Breast epithelium (tissue), 4 donors: ENCODE measurements around the gene ARHGEF4. TPM values are rescaled to one million over a fixed set of nuclear protein-coding genes. Genes with fewer than 3 reads are reported as not detected.
"Not testable (repeated sequence)": the region's sequence is repeated elsewhere in the genome, so short reads cannot be mapped to it uniquely, and the experiment has no call there.

Experiments used
- DNase-seq, 2 donors: peaks; one replicate each; pipeline ENCODE4 v3.0.0-alpha.2; 2019; ENCODE audit warnings: low spot score in 2 of 2
- H3K27ac ChIP-seq, 2 donors: fragments of 200-600 bp; sonication (generic) in 1 of 2; one replicate each; pipeline ENCODE4 v1.5.1; 2016 to 2019; ENCODE audit warnings: mild to moderate bottlenecking in 1 of 2
- H3K27me3 ChIP-seq, 2 donors: fragments of 200-600 bp; sonication (generic) in 1 of 2; one replicate each; pipeline versions ENCODE4 v1.5.1 to v1.6.0; 2017 to 2019; ENCODE audit warnings: control low read depth in 1 of 2, mild to moderate bottlenecking in 1 of 2
- H3K36me3 ChIP-seq: fragments of 200-600 bp; one replicate; pipeline ENCODE4 v1.5.1; 2019
- H3K4me1 ChIP-seq, 2 donors: fragments of 200-600 bp; sonication (generic); one replicate each; pipeline ENCODE4 v1.5.1; 2016 to 2019; ENCODE audit warnings: control low read depth in 1 of 2
- H3K4me3 ChIP-seq, 3 donors: fragments of 200-600 bp; sonication (generic); 1 replicate in 2 of 3; 2 replicates in 1 of 3; pipeline ENCODE4 v1.5.1; 2016 to 2019; ENCODE audit warnings: mild to moderate bottlenecking in 3 of 3, moderate library complexity in 2 of 3
- H3K9me3 ChIP-seq, 2 donors: fragments of 200-600 bp; sonication (generic) in 1 of 2; one replicate each; pipeline ENCODE4 v1.5.1; 2016 to 2019; ENCODE audit warnings: control low read depth in 1 of 2
- POLR2A ChIP-seq: fragments of 450-650 bp; IDR thresholded peaks from one replicate; pipeline ENCODE4 v1.6.1; 2016; ENCODE audit warnings: antibody characterized with exemption, mild to moderate bottlenecking, moderate library complexity
- POLR2AphosphoS5 ChIP-seq, 3 donors: sonication (generic); formaldehyde crosslinking; IDR thresholded peaks; one replicate each; pipeline ENCODE4 v1.6.1; 2017; ENCODE audit warnings: antibody characterized with exemption in 3 of 3
- intact Hi-C: fragments of 100-400 bp; cut with DNase I; formaldehyde crosslinking; loops from one replicate; pipeline ENCODE4 v1.15.1; 2023; ENCODE audit warnings: low total_unique reads
- total RNA-seq, 3 donors: library from RNA; depleted of rRNA; stranded (reverse); fragments of >200 nt; gene quantifications; one replicate each; pipeline ENCODE4 v1.1.0, GENCODE V29; 2016
- TF ChIP-seq, protein P1 (sequence below), 3 donors: fragments of 450-650 bp; IDR thresholded peaks; one replicate each; pipeline ENCODE4 v1.5.1; 2016 to 2017; ENCODE audit warnings: antibody characterized with exemption in 3 of 3, mild to moderate bottlenecking in 3 of 3, moderate library complexity in 3 of 3

The ARHGEF4 gene
- total RNA-seq, 3 donors from 2014 or later: 7.5 to 10.1 (median 8.0) TPM

GRCh38 chr2:130896813-130897212 lies 60.1 kb downstream of the ARHGEF4 start:
- no peaks in the 10 kb centered on the region for H3K27me3 ChIP-seq
- H3K4me1 ChIP-seq: no peaks in the 10 kb centered on the region
- TF ChIP-seq, protein P1, sequence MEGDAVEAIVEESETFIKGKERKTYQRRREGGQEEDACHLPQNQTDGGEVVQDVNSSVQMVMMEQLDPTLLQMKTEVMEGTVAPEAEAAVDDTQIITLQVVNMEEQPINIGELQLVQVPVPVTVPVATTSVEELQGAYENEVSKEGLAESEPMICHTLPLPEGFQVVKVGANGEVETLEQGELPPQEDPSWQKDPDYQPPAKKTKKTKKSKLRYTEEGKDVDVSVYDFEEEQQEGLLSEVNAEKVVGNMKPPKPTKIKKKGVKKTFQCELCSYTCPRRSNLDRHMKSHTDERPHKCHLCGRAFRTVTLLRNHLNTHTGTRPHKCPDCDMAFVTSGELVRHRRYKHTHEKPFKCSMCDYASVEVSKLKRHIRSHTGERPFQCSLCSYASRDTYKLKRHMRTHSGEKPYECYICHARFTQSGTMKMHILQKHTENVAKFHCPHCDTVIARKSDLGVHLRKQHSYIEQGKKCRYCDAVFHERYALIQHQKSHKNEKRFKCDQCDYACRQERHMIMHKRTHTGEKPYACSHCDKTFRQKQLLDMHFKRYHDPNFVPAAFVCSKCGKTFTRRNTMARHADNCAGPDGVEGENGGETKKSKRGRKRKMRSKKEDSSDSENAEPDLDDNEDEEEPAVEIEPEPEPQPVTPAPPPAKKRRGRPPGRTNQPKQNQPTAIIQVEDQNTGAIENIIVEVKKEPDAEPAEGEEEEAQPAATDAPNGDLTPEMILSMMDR (IDR thresholded peaks at IDR 0.05): no peak
- TF ChIP-seq POLR2A (no peak), POLR2AphosphoS5 (IDR thresholded peaks at IDR 0.05) (no peak)
- H3K27ac ChIP-seq: no peak overlapping the region
- no peaks in the 10 kb centered on the region for H3K36me3 ChIP-seq
- no peak for DNase-seq
- no peaks in the 10 kb centered on the region for H3K9me3 ChIP-seq
- no peak overlapping the region for H3K4me3 ChIP-seq
- intact Hi-C loops: no loop called here

GRCh38 chr2:130898553-130898952 lies 61.8 kb downstream of the ARHGEF4 start:
- DNase-seq: no peak
- no peaks in the 10 kb centered on the region for H3K9me3 ChIP-seq
- no peaks in the 10 kb centered on the region for H3K27me3 ChIP-seq
- intact Hi-C loops: no loop called here
- no peak overlapping the region for H3K27ac ChIP-seq
- no peaks in the 10 kb centered on the region for H3K4me1 ChIP-seq
- H3K36me3 ChIP-seq: no peaks in the 10 kb centered on the region
- H3K4me3 ChIP-seq: no peak overlapping the region
- TF ChIP-seq POLR2A: no peak
- TF ChIP-seq, protein P1 (IDR thresholded peaks at IDR 0.05): no peak
- no peak for TF ChIP-seq POLR2AphosphoS5 (IDR thresholded peaks at IDR 0.05)

DNA sequence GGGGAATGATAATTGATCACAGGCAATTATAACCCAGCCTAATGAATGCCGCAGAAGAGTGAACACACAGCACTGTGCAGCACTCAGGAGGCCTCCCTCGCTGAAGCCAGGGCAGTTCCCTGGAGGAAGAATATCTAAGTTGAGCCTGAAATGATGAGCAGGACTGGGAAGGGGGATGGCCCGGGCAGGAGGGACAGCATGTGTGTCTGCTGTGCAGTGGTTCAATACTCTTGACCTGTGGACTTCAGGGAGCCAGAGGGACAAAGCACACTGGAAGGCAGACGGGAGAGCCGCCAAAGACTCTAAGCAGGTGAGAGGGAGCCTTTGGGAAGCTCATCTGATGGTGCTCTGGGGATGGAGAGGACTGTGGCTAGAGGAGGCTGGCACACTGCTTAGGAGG lies 62.6 kb downstream of the ARHGEF4 start:
- H3K4me3 ChIP-seq: no peak overlapping the region
- no peak for DNase-seq
- no peak overlapping the region for H3K27ac ChIP-seq
- TF ChIP-seq, protein P1 (IDR thresholded peaks at IDR 0.05): no peak
- TF ChIP-seq POLR2AphosphoS5 (IDR thresholded peaks at IDR 0.05) (no peak), POLR2A (no peak)
- H3K9me3 ChIP-seq: no peaks in the 10 kb centered on the region
- H3K4me1 ChIP-seq: no peaks in the 10 kb centered on the region
- no peaks in the 10 kb centered on the region for H3K27me3 ChIP-seq
- no peaks in the 10 kb centered on the region for H3K36me3 ChIP-seq
- intact Hi-C loops: no loop called here

DNA sequence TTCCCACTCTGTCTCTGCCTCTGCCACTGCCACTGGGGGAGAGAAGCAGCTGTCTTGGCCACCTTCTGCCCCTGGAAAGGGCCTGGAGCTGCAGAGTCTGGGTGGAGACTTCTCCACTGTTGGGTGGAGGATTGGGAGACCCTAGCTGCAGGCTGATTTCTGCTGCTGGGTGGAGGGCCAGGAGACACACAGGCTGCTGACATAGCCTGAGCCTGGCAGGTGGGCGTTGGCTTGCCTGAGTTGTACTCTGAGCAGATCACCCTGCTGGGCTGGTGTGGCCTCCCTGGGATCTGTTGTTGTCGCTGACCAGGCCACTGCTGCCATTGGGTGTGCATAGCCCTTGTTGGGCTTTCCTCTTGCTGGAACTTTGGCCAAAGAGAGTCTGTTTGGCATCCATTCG lies 64.3 kb downstream of the ARHGEF4 start:
- Histone ChIP-seq H3K36me3 (no peaks in the 10 kb centered on the region), H3K9me3 (no peaks in the 10 kb centered on the region), H3K4me3 (no peak overlapping the region), H3K27me3 (no peaks in the 10 kb centered on the region), H3K4me1 (no peaks in the 10 kb centered on the region), H3K27ac (no peak overlapping the region)
- intact Hi-C loops: loop anchor here (5.0 kb wide), 1 partner anchor 1034 kb away; no protein-coding TSS in a partner anchor
- no peak for DNase-seq
- TF ChIP-seq, protein P1 (IDR thresholded peaks at IDR 0.05): no peak
- TF ChIP-seq POLR2A (no peak), POLR2AphosphoS5 (IDR thresholded peaks at IDR 0.05) (no peak)

DNA sequence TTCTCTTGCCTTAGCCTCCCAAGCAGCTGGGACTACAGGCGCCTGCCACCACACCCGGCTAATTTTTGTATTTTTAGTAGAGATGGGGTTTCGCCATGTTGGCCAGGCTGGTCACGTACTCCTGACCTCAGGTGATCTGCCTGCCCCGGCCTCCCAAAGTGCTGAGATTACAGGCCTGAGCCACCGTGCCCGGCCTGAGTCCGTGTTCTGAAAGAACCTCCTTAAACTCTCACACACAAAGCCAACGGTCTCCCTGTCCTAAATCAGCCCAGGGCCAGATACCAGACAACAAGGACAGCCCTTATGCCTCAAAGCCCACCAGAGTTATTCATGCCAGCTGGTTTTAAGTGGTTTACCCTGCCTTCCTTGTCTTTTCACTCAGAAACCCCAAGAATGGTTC lies 64.9 kb downstream of the ARHGEF4 start:
- not testable (repeated sequence) for H3K9me3 ChIP-seq, H3K4me3 ChIP-seq, H3K36me3 ChIP-seq, H3K27ac ChIP-seq, H3K27me3 ChIP-seq, H3K4me1 ChIP-seq, DNase-seq
- intact Hi-C loops: loop anchor here (5.0 kb wide), 1 partner anchor 1034 kb away; no protein-coding TSS in a partner anchor

DNA sequence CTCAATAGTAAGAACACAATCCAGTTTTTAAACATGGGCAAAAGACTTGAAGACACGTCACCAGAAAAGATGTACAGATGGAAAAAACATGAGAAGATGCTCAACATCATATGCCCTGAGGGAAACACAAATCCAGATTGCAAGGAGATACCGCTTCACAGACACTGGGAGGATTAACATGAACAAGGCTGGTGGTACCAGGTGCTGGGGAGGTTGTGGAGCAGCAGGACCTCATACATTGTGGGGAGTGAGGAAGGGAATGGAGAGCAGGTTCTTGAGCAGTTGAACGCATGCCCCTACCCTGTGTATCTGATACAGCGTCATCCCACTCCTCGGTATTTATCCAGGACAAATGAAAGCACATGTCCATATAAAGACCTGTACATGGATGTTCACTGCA lies 72.1 kb downstream of the ARHGEF4 start:
- no peaks in the 10 kb centered on the region for H3K27me3 ChIP-seq

More for the DNA sequence above, 72.1 kb downstream of the ARHGEF4 start:
- Histone ChIP-seq H3K9me3 (no peaks in the 10 kb centered on the region), H3K4me3 (no peak overlapping the region), H3K27ac (no peak overlapping the region), H3K4me1 (no peaks in the 10 kb centered on the region), H3K36me3 (no peaks in the 10 kb centered on the region)
- intact Hi-C loops: loop anchor here (1.0 kb wide), 1 partner anchor 20 kb away; no protein-coding TSS in a partner anchor
- no peak for DNase-seq
- TF ChIP-seq POLR2A (no peak), POLR2AphosphoS5 (IDR thresholded peaks at IDR 0.05) (no peak)
- TF ChIP-seq, protein P1 (IDR thresholded peaks at IDR 0.05): no peak
